Neural cell (in vitro differentiated cells): ENCODE measurements around the gene GATM. TPM values are rescaled to one million over a fixed set of nuclear protein-coding genes. Genes with fewer than 3 reads are reported as not detected.

ENCODE experiments used
- H2AFZ ChIP-seq: fragments of 200-600, 300-800 bp; sonication (generic), shearing (Covaris generic); 2 replicates; pipeline ENCODE4 v1.6.0; 2014; ENCODE audit warnings: low read depth, mild to moderate bottlenecking, antibody characterized with exemption, low read length, moderate library complexity
- H3F3A ChIP-seq: fragments of 200-600 bp; shearing (Covaris generic); 2 replicates; pipeline ENCODE4 v1.6.1; 2016; ENCODE audit warnings: mild to moderate bottlenecking, moderate library complexity, mixed read lengths, antibody characterized with exemption, low read length; ENCODE audit not compliant: insufficient read depth, poor library complexity, severe bottlenecking
- H3K27ac ChIP-seq: fragments of 200-600, 300-800 bp; sonication (generic), shearing (Covaris generic); 2 replicates; pipeline ENCODE4 v1.5.1; 2014; ENCODE audit warnings: mild to moderate bottlenecking, low read length, moderate library complexity
- H3K27me3 ChIP-seq: fragments of 300-800, 200-600 bp; sonication (generic), shearing (Covaris generic); 2 replicates; pipeline ENCODE4 v1.6.0; 2014; ENCODE audit warnings: mild to moderate bottlenecking, low read depth, low read length, moderate library complexity; ENCODE audit not compliant: insufficient read depth
- H3K36me3 ChIP-seq: fragments of 300-800, 200-600 bp; sonication (generic), shearing (Covaris generic); 2 replicates; pipeline ENCODE4 v1.5.1; 2014; ENCODE audit warnings: mild to moderate bottlenecking, antibody characterized with exemption, low read length, moderate library complexity; ENCODE audit not compliant: insufficient read depth
- H3K4me2 ChIP-seq: fragments of 300-800, 200-600 bp; sonication (generic), shearing (Covaris generic); 2 replicates; pipeline ENCODE4 v1.6.0; 2014; ENCODE audit warnings: mild to moderate bottlenecking, low read length
- H3K4me3 ChIP-seq: fragments of 300-800, 200-600 bp; sonication (generic), shearing (Covaris generic); 2 replicates; pipeline ENCODE4 v1.5.1; 2014; ENCODE audit warnings: mild to moderate bottlenecking, low read length, moderate library complexity
- H3K79me2 ChIP-seq: fragments of 200-600 bp; shearing (Covaris generic); replicated peaks from 2 replicates; pipeline ENCODE4 v1.6.0; 2014; ENCODE audit warnings: mild to moderate bottlenecking, low read length, moderate library complexity; ENCODE audit not compliant: insufficient read depth
- H3K9ac ChIP-seq: fragments of 300-800, 200-600 bp; sonication (generic), shearing (Covaris generic); 2 replicates; pipeline ENCODE4 v1.6.1; 2016; ENCODE audit warnings: mild to moderate bottlenecking, low read length, mixed read lengths
- H3K9me2 ChIP-seq: fragments of 200-600 bp; shearing (Covaris generic); 2 replicates; pipeline ENCODE4 v1.6.1; 2016; ENCODE audit warnings: mild to moderate bottlenecking, low read length, mixed read lengths; ENCODE audit not compliant: insufficient read depth
- H3K9me3 ChIP-seq: fragments of 200-600, 300-800 bp; sonication (generic), shearing (Covaris generic); 2 replicates; pipeline ENCODE4 v1.6.1; 2016; ENCODE audit warnings: mild to moderate bottlenecking, mixed run types, low read length, moderate library complexity, mixed read lengths
- H4K20me1 ChIP-seq: fragments of 200-600 bp; shearing (Covaris generic); 2 replicates; pipeline ENCODE4 v1.6.1; 2016; ENCODE audit warnings: mild to moderate bottlenecking, mixed run types; ENCODE audit not compliant: insufficient read depth
- EP300 ChIP-seq: fragments of 450-650 bp; conservative IDR thresholded peaks from 2 replicates; pipeline ENCODE4 v1.6.1; 2014; ENCODE audit warnings: antibody characterized with exemption, mild to moderate bottlenecking, moderate library complexity; ENCODE audit not compliant: poor library complexity, severe bottlenecking
- EZH2 ChIP-seq: fragments of 200-600, 300-800 bp; shearing (Covaris generic), sonication (generic); IDR thresholded peaks from 2 replicates; pipeline ENCODE4 v1.6.1; 2014; ENCODE audit warnings: antibody characterized with exemption, low read length, borderline replicate concordance, mild to moderate bottlenecking; ENCODE audit not compliant: insufficient read depth, poor library complexity, severe bottlenecking
- MXI1 ChIP-seq: fragments of 450-650 bp; conservative IDR thresholded peaks from 2 replicates; pipeline ENCODE4 v1.6.1; 2014; ENCODE audit warnings: antibody characterized with exemption, mild to moderate bottlenecking; ENCODE audit not compliant: poor library complexity, severe bottlenecking
- POLR2AphosphoS5 ChIP-seq: IDR thresholded peaks from 2 replicates; pipeline ENCODE4 v1.6.1; 2012
- RAD21 ChIP-seq: fragments of 450-650 bp; conservative IDR thresholded peaks from 2 replicates; pipeline ENCODE4 v1.6.1; 2014; ENCODE audit warnings: antibody characterized with exemption, mild to moderate bottlenecking, moderate library complexity
- SMC3 ChIP-seq: fragments of 450-650 bp; conservative IDR thresholded peaks from 2 replicates; pipeline ENCODE4 v1.6.1; 2014; ENCODE audit warnings: antibody characterized with exemption, mild to moderate bottlenecking, moderate library complexity; ENCODE audit not compliant: poor library complexity
- TAF1 ChIP-seq: IDR thresholded peaks from 2 replicates; pipeline ENCODE4 v1.6.1; 2012; ENCODE audit warnings: low read depth
- polyA plus RNA-seq: library from polyadenylated mRNA; depleted of rRNA; stranded (reverse); fragments of >200 nt; gene quantifications from 2 replicates; pipeline ENCODE4 v1.2.3, GENCODE V29; 2014
- TF ChIP-seq, protein P1 (sequence below): IDR thresholded peaks from 2 replicates; pipeline ENCODE4 v1.6.1; 2012; ENCODE audit warnings: borderline replicate concordance
- TF ChIP-seq, protein P2 (sequence below): fragments of 450-650 bp; IDR thresholded peaks from 2 replicates; pipeline ENCODE4 v1.5.1; 2014; ENCODE audit warnings: antibody characterized with exemption, mild to moderate bottlenecking, moderate library complexity; ENCODE audit not compliant: poor library complexity, severe bottlenecking

Gene GATM
- polyA plus RNA-seq, 1 donor from 2014 or later = 13.3 TPM

DNA sequence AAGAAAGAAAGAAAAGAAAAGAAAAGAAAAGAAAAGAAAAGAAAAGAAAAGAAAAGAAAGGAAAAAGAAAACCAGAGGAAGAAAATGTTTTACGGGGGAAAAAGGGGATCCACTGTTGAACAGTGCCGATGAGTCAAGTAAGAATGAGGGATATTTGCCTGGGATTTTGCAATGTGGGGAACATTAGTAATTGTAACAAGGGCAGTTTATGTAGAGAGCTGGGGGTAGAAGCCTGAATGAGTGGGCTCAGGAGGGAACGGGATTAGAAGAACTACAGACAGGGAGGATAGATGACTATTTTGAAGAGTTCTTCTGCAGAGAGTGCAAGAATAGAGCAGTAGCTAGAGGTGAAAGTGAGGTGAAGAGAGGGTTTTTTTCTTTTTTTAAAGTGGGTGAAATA is 28.7 kb downstream of the GATM start:
- Histone ChIP-seq H3K4me2 (no peak overlapping the region), H3K36me3 (no peaks in the 10 kb centered on the region), H3K79me2 (no peaks in the 10 kb centered on the region), H3K27ac (no peak overlapping the region), H3K9ac (no peak overlapping the region), H4K20me1 (no peaks in the 10 kb centered on the region), H3K9me3 (no peaks in the 10 kb centered on the region), H3K4me3 (no peak overlapping the region), H3F3A (no peaks in the 10 kb centered on the region), H2AFZ (no peak overlapping the region), H3K9me2 (no peaks in the 10 kb centered on the region), H3K27me3 (no peaks in the 10 kb centered on the region)
- TF ChIP-seq EP300 (no peak), TAF1 (no peak), POLR2AphosphoS5 (no peak), SMC3 (no peak), RAD21 (no peak), EZH2 (no peak), MXI1 (no peak)
- TF ChIP-seq, protein P1, sequence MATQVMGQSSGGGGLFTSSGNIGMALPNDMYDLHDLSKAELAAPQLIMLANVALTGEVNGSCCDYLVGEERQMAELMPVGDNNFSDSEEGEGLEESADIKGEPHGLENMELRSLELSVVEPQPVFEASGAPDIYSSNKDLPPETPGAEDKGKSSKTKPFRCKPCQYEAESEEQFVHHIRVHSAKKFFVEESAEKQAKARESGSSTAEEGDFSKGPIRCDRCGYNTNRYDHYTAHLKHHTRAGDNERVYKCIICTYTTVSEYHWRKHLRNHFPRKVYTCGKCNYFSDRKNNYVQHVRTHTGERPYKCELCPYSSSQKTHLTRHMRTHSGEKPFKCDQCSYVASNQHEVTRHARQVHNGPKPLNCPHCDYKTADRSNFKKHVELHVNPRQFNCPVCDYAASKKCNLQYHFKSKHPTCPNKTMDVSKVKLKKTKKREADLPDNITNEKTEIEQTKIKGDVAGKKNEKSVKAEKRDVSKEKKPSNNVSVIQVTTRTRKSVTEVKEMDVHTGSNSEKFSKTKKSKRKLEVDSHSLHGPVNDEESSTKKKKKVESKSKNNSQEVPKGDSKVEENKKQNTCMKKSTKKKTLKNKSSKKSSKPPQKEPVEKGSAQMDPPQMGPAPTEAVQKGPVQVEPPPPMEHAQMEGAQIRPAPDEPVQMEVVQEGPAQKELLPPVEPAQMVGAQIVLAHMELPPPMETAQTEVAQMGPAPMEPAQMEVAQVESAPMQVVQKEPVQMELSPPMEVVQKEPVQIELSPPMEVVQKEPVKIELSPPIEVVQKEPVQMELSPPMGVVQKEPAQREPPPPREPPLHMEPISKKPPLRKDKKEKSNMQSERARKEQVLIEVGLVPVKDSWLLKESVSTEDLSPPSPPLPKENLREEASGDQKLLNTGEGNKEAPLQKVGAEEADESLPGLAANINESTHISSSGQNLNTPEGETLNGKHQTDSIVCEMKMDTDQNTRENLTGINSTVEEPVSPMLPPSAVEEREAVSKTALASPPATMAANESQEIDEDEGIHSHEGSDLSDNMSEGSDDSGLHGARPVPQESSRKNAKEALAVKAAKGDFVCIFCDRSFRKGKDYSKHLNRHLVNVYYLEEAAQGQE = no peak
- TF ChIP-seq, protein P2, sequence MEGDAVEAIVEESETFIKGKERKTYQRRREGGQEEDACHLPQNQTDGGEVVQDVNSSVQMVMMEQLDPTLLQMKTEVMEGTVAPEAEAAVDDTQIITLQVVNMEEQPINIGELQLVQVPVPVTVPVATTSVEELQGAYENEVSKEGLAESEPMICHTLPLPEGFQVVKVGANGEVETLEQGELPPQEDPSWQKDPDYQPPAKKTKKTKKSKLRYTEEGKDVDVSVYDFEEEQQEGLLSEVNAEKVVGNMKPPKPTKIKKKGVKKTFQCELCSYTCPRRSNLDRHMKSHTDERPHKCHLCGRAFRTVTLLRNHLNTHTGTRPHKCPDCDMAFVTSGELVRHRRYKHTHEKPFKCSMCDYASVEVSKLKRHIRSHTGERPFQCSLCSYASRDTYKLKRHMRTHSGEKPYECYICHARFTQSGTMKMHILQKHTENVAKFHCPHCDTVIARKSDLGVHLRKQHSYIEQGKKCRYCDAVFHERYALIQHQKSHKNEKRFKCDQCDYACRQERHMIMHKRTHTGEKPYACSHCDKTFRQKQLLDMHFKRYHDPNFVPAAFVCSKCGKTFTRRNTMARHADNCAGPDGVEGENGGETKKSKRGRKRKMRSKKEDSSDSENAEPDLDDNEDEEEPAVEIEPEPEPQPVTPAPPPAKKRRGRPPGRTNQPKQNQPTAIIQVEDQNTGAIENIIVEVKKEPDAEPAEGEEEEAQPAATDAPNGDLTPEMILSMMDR = no peak

DNA sequence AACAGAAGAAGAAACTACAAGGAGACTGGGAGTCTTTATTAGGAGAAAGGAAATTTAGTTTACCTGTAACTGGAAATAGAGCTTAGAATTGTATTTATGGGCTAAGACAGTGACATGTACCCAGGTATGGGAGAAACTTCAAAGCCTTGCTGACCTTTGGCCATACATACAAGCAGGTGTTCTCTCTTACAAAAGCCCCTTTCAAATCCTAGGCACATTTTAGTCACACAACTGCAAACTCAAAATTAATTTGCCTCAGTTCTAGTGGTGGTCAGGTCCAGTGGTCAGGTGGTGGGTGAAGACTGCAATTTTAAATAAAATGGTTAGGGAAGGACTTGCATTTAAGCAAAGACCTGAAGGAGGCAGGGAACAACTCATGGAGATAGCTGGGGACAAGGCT is 30.4 kb downstream of the GATM start:
- Histone ChIP-seq H3K36me3 (no peaks in the 10 kb centered on the region), H2AFZ (no peak overlapping the region), H3K27ac (no peak overlapping the region), H3K27me3 (no peaks in the 10 kb centered on the region), H4K20me1 (no peaks in the 10 kb centered on the region), H3K9ac (no peak overlapping the region), H3K9me2 (no peaks in the 10 kb centered on the region), H3K79me2 (no peaks in the 10 kb centered on the region), H3K4me2 (no peak overlapping the region), H3K4me3 (no peak overlapping the region), H3K9me3 (no peaks in the 10 kb centered on the region), H3F3A (no peaks in the 10 kb centered on the region)
- TF ChIP-seq, protein P2 = no peak
- no peak for TF ChIP-seq TAF1
- no peak for TF ChIP-seq POLR2AphosphoS5
- no peak for TF ChIP-seq SMC3
- TF ChIP-seq MXI1 = no peak
- TF ChIP-seq EP300 = no peak
- TF ChIP-seq RAD21 = no peak
- TF ChIP-seq, protein P1 = no peak
- no peak for TF ChIP-seq EZH2
